ENCODE measurements around the gene LTK.

DNA sequence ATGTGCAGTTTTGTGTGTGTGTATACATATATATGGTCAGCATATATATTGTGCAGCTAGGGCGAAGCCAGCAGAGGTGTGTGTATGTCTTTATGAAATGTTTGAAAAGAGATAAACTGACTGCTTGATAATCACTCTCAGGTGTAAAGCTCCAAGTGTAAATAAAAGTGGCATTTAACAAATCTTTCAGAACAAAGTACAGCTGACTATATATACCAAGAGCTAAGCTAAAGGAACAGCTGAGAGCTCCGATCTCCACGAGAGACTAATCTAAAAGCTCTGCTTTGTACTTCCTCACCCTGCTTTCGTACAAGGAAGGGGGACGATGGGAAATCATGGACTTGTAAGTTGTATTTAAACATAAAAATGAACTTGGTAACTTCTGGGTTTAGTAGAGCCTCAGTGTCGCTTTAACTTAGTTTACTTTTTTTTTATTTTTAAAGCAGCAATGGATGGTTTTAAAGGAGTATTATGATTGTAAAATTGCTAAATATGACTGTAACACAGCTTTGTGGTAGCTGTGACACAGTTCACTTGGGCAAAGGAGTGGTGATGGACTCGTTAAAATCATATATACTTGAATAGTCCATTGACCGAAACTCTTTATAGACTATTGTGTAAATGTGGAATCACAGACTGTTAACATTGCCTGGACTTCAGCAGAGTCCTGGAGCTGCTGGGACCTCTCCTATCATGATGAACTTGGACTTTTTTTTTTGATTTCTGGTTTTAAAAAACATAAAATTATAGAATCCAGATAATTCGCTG, 31.3 kb downstream of the LTK start:
- TF ChIP-seq CTCF (conservative IDR thresholded peaks at IDR 0.05; ENCODE audit: low read depth, low read length) (no peak), EZH2 (IDR thresholded peaks at IDR 0.05; ENCODE audit: borderline replicate concordance, low read depth, low read length, poor library complexity, severe bottlenecking) (no peak)
